IMR-90 (cell line): ENCODE results near the gene MYO1F. TPM values are rescaled to one million over a fixed set of nuclear protein-coding genes. Genes with fewer than 3 reads are reported as not detected.

Experiments
- ATAC-seq: fragments of 200-7000 bp; cut with Tn5 transposase; 2 replicates; pipeline ENCODE4 v1.9.1; 2020; ENCODE audit warnings: low read depth, mild to moderate bottlenecking, moderate library complexity
- BruUV-seq: library from RNA; stranded (reverse); fragments of 400-500 nt; replicated peaks from 2 replicates; lab custom pipeline; 2021; lab: Mats Ljungman, UMichigan
- CTCF ChIA-PET: fragments of 300-600 bp; formaldehyde crosslinking; extraction: SDS; loops from one replicate; lab custom pipeline; 2021; ENCODE audit warnings: antibody characterized with exemption; lab: Yijun Ruan, JAX
- POLR2A ChIA-PET: fragments of 300-600 bp; sonication (Branson Sonifier 250); formaldehyde crosslinking; loops from one replicate; lab custom pipeline; 2022; ENCODE audit warnings: antibody characterized with exemption; ENCODE audit not compliant: unreplicated experiment; lab: Charles Lee
- DNase-seq: peaks from one replicate; pipeline ENCODE4 v3.0.0; 2013
- H2AFZ ChIP-seq: replicated peaks from 2 replicates; pipeline ENCODE3; 2013; ENCODE audit warnings: low read length, mild to moderate bottlenecking; ENCODE audit not compliant: poor library complexity
- H2AK5ac ChIP-seq: 2 replicates; pipeline ENCODE4 v1.6.1; 2013; ENCODE audit warnings: low read depth, low read length, inconsistent platforms
- H2AK9ac ChIP-seq: replicated peaks from 2 replicates; pipeline ENCODE3; 2013; ENCODE audit warnings: mild to moderate bottlenecking, low read depth, low read length, moderate library complexity; ENCODE audit not compliant: poor library complexity
- H2BK120ac ChIP-seq: 2 replicates; pipeline ENCODE4 v1.6.1; 2013; ENCODE audit warnings: low read depth, low read length, inconsistent platforms
- H2BK15ac ChIP-seq: 3 replicates; pipeline ENCODE4 v1.6.1; 2013; ENCODE audit warnings: low read depth, low read length, inconsistent platforms
- H2BK20ac ChIP-seq: 2 replicates; pipeline ENCODE4 v1.6.1; 2013; ENCODE audit warnings: low read depth, mild to moderate bottlenecking, inconsistent platforms, low read length, moderate library complexity
- H2BK5ac ChIP-seq: 2 replicates; pipeline ENCODE4 v1.6.1; 2013; ENCODE audit warnings: mild to moderate bottlenecking, low read depth, low read length, inconsistent platforms; ENCODE audit not compliant: poor library complexity, severe bottlenecking
- H3K14ac ChIP-seq: replicated peaks from 2 replicates; pipeline ENCODE4 v1.6.1; 2013; ENCODE audit warnings: low read depth, low read length, inconsistent platforms
- H3K18ac ChIP-seq: 2 replicates; pipeline ENCODE4 v1.6.1; 2013; ENCODE audit warnings: low read depth, low read length, control low read depth
- H3K23ac ChIP-seq: 2 replicates; pipeline ENCODE4 v1.6.1; 2013; ENCODE audit warnings: low read depth, low read length, inconsistent platforms
- H3K27ac ChIP-seq: 2 replicates; pipeline ENCODE4 v1.5.1; 2013; ENCODE audit warnings: mild to moderate bottlenecking, control low read depth, low read length; ENCODE audit not compliant: insufficient read depth
- H3K27me3 ChIP-seq: 2 replicates; pipeline ENCODE4 v1.6.1; 2013; ENCODE audit warnings: low read length; ENCODE audit not compliant: control insufficient read depth, insufficient read depth
- H3K36me3 ChIP-seq: 2 replicates; pipeline ENCODE4 v1.6.1; 2013; ENCODE audit warnings: low read length, mixed read lengths; ENCODE audit not compliant: control insufficient read depth, insufficient read depth
- H3K4ac ChIP-seq: 2 replicates; pipeline ENCODE4 v1.6.1; 2013; ENCODE audit warnings: low read depth, low read length, inconsistent platforms
- H3K4me1 ChIP-seq: 2 replicates; pipeline ENCODE4 v1.6.1; 2013; ENCODE audit warnings: low read length, mixed read lengths; ENCODE audit not compliant: control insufficient read depth, insufficient read depth
- H3K4me2 ChIP-seq: 2 replicates; pipeline ENCODE4 v1.6.1; 2013; ENCODE audit warnings: low read depth, mild to moderate bottlenecking, control low read depth, low read length, moderate library complexity
- H3K4me3 ChIP-seq: 2 replicates; pipeline ENCODE4 v1.5.1; 2013; ENCODE audit warnings: low read depth, mild to moderate bottlenecking, control low read depth, low read length, moderate library complexity; ENCODE audit not compliant: insufficient read depth
- H3K56ac ChIP-seq: 2 replicates; pipeline ENCODE4 v1.6.1; 2013; ENCODE audit warnings: low read length, inconsistent platforms; ENCODE audit not compliant: insufficient read depth; ENCODE audit errors: extremely low read depth
- H3K79me1 ChIP-seq, 2 experiments: 2 replicates each; pipeline ENCODE4 v1.6.1; 2013; ENCODE audit warnings: low read length in 2 of 2, inconsistent platforms in 1 of 2, low read depth in 1 of 2
- H3K9ac ChIP-seq: 2 replicates; pipeline ENCODE4 v1.6.1; 2013; ENCODE audit warnings: low read depth, low read length, control low read depth
- H3K9me1 ChIP-seq: 2 replicates; pipeline ENCODE4 v1.6.1; 2013; ENCODE audit warnings: low read length, inconsistent platforms; ENCODE audit not compliant: insufficient read depth
- H3K9me3 ChIP-seq: 2 replicates; pipeline ENCODE4 v1.6.1; 2013; ENCODE audit warnings: low read length; ENCODE audit not compliant: control insufficient read depth, insufficient read depth
- H4K20me1 ChIP-seq: 2 replicates; pipeline ENCODE4 v1.6.1; 2013; ENCODE audit warnings: low read length, inconsistent platforms; ENCODE audit not compliant: insufficient read depth
- H4K5ac ChIP-seq: 2 replicates; pipeline ENCODE4 v1.6.1; 2013; ENCODE audit warnings: mild to moderate bottlenecking, low read depth, low read length, control low read depth
- H4K8ac ChIP-seq, 2 experiments: 2 replicates each; pipeline ENCODE4 v1.6.1; 2013; ENCODE audit warnings: low read depth in 2 of 2, low read length in 2 of 2, control low read depth in 1 of 2, inconsistent platforms in 1 of 2
- H4K91ac ChIP-seq: 2 replicates; pipeline ENCODE4 v1.6.1; 2013; ENCODE audit warnings: low read depth, low read length, inconsistent platforms; ENCODE audit not compliant: insufficient read depth
- BHLHE40 ChIP-seq: fragments of 150-350 bp; IDR thresholded peaks from 2 replicates; pipeline ENCODE4 v1.6.1; 2016; ENCODE audit warnings: mild to moderate bottlenecking, low read depth, low read length
- CEBPB ChIP-seq: IDR thresholded peaks from 2 replicates; pipeline ENCODE4 v1.6.1; 2012; ENCODE audit warnings: low read depth, low read length, improper control_type of control experiment
- CHD1 ChIP-seq: IDR thresholded peaks from 2 replicates; pipeline ENCODE4 v1.6.1; 2012; ENCODE audit warnings: low read depth, low read length, improper control_type of control experiment
- FOS ChIP-seq: fragments of 150-350 bp; IDR thresholded peaks from 2 replicates; pipeline ENCODE4 v1.6.1; 2016; ENCODE audit warnings: low read depth, low read length
- MAFK ChIP-seq: IDR thresholded peaks from 2 replicates; pipeline ENCODE4 v1.6.1; 2012; ENCODE audit warnings: low read depth, low read length, improper control_type of control experiment
- MAZ ChIP-seq: IDR thresholded peaks from 2 replicates; pipeline ENCODE4 v1.6.1; 2012; ENCODE audit warnings: low read depth, mild to moderate bottlenecking, low read length, improper control_type of control experiment, moderate library complexity, borderline replicate concordance
- MXI1 ChIP-seq: IDR thresholded peaks from 2 replicates; pipeline ENCODE4 v1.6.1; 2012; ENCODE audit warnings: low read depth, mild to moderate bottlenecking, low read length, moderate library complexity, borderline replicate concordance
- NFE2L2 ChIP-seq: fragments of 150-350 bp; IDR thresholded peaks from 2 replicates; pipeline ENCODE4 v1.6.1; 2016; ENCODE audit warnings: low read depth, mild to moderate bottlenecking, low read length
- POLR2A ChIP-seq: IDR thresholded peaks from 2 replicates; pipeline ENCODE4 v1.6.1; 2012; ENCODE audit warnings: mild to moderate bottlenecking, low read depth, low read length
- RAD21 ChIP-seq: IDR thresholded peaks from 2 replicates; pipeline ENCODE4 v1.6.1; 2012; ENCODE audit warnings: low read length, improper control_type of control experiment
- RCOR1 ChIP-seq: IDR thresholded peaks from 2 replicates; pipeline ENCODE4 v1.6.1; 2012; ENCODE audit warnings: mild to moderate bottlenecking, low read length, improper control_type of control experiment; ENCODE audit not compliant: insufficient replicate concordance
- RFX5 ChIP-seq: IDR thresholded peaks from 2 replicates; pipeline ENCODE4 v1.8.0; 2012; ENCODE audit warnings: low read depth, mild to moderate bottlenecking, low read length, moderate library complexity
- SMC3 ChIP-seq: fragments of 150-350 bp; IDR thresholded peaks from 2 replicates; pipeline ENCODE4 v1.6.1; 2016; ENCODE audit warnings: low read depth, mild to moderate bottlenecking, antibody characterized with exemption, low read length, moderate library complexity
- USF2 ChIP-seq: fragments of 150-350 bp; IDR thresholded peaks from 2 replicates; pipeline ENCODE4 v1.6.1; 2017; ENCODE audit warnings: mild to moderate bottlenecking, antibody characterized with exemption, low read length, low read depth
- WGBS, 2 experiments: methylation state at CpG; one replicate each; pipeline versions ENCODE4 v1.1.5 to v1.1.7; 2013; ENCODE audit warnings: missing lambda C conversion rate in 2 of 2; ENCODE audit not compliant: insufficient read length in 1 of 2; ENCODE audit errors: extremely low coverage in 2 of 2; 5-methylcytosine and 5-hydroxymethylcytosine counted together
- dilution Hi-C: fragments of 300-500 bp; cut with HindIII; formaldehyde crosslinking; loops from one replicate; pipeline ENCODE4 v1.14.3; 2018; ENCODE audit warnings: low sequenced_read_pairs; ENCODE audit not compliant: unreplicated experiment
- in situ Hi-C: fragments of 300-500 bp; cut with MboI; formaldehyde crosslinking; loops from 3 replicates; pipeline ENCODE4 v1.14.3; 2019; ENCODE audit warnings: low sequenced_read_pairs, inconsistent platforms, mixed read lengths
- intact Hi-C: fragments of 100-400 bp; cut with micrococcal nuclease; formaldehyde crosslinking; loops from 2 replicates; pipeline ENCODE4 v1.10.0; 2022
- polyA plus RNA-seq, 3 experiments: library from polyadenylated mRNA; depleted of rRNA; stranded (reverse); fragments of >200 nt; gene quantifications; 2 replicates each; pipeline ENCODE4 v1.2.3, GENCODE V29; 2012; ENCODE audit warnings: low replicate concordance in 1 of 3
- total RNA-seq: library from RNA; depleted of rRNA; stranded (reverse); fragments of >200 nt; gene quantifications from 2 replicates; pipeline ENCODE4 v1.2.3, GENCODE V29; 2012
- TF ChIP-seq, protein P1 (sequence below): conservative IDR thresholded peaks from 2 replicates; pipeline ENCODE4 v1.5.1; 2012; ENCODE audit warnings: mild to moderate bottlenecking, low read depth, low read length, improper control_type of control experiment
- TF ChIP-seq, protein P2 (sequence below): fragments of 150-350 bp; IDR thresholded peaks from 2 replicates; pipeline ENCODE4 v1.6.1; 2016; ENCODE audit warnings: low read depth, mild to moderate bottlenecking, low read length, moderate library complexity, borderline replicate concordance

MYO1F gene
- total and polyA plus RNA-seq, 2 of the 4 experiments (the other 2 are of a cell fraction), result 0.14 to 0.18 TPM

- CTCF ChIA-PET, result no interaction called here
Measured at GRCh38 chr19:8483165-8483564, 94.1 kb downstream of the MYO1F start.

More at GRCh38 chr19:8483165-8483564, 94.1 kb downstream of the MYO1F start:
- Histone ChIP-seq H3K9me1 (peaks cover 15% of the 10 kb centered on the region), H3K4me2 (no peak overlapping the region), H2BK120ac (no peak overlapping the region), H3K18ac (no peak overlapping the region), H3K4me1 (no peaks in the 10 kb centered on the region; the same call in 1 of the 2 replicates), H3K4ac (no peak overlapping the region), H3K9ac (no peak overlapping the region), H4K91ac (no peak overlapping the region), H2AFZ (no peak overlapping the region), H3K27me3 (no peaks in the 10 kb centered on the region), H3K36me3 (peaks cover 65% of the 10 kb centered on the region), H3K9me3 (no peaks in the 10 kb centered on the region), H3K79me1 (peaks cover 29 to 87% of the 10 kb centered on the region in 2 experiments), H3K56ac (no peak overlapping the region), H4K8ac (no peak overlapping the region), H3K27ac (no peak overlapping the region), H4K20me1 (peaks cover 83% of the 10 kb centered on the region), H2AK9ac (no peak overlapping the region), H2AK5ac (no peak overlapping the region), H3K14ac (no peak overlapping the region), H3K4me3 (no peak overlapping the region), H2BK20ac (no peak overlapping the region), H2BK15ac (no peak overlapping the region), H2BK5ac (no peak overlapping the region), H3K23ac (no peak overlapping the region), H4K5ac (no peak overlapping the region)
- no peak for ATAC-seq
- WGBS, 2 experiments, result no CpG with 5 or more reads among the region's 8 CpGs
- DNase-seq, result no peak
- POLR2A ChIA-PET, result no interaction called here
- no TSS peak for BruUV-seq
- intact Hi-C loops (no loop called here), in situ Hi-C loops (no loop called here), dilution Hi-C loops (no loop called here)
- TF ChIP-seq POLR2A (no peak), NFE2L2 (no peak), MXI1 (no peak), RCOR1 (no peak), USF2 (no peak), SMC3 (no peak), BHLHE40 (no peak), FOS (no peak), RFX5 (no peak), CEBPB (no peak), MAZ (no peak), MAFK (no peak), RAD21 (no peak), CHD1 (no peak)
- TF ChIP-seq, protein P1, sequence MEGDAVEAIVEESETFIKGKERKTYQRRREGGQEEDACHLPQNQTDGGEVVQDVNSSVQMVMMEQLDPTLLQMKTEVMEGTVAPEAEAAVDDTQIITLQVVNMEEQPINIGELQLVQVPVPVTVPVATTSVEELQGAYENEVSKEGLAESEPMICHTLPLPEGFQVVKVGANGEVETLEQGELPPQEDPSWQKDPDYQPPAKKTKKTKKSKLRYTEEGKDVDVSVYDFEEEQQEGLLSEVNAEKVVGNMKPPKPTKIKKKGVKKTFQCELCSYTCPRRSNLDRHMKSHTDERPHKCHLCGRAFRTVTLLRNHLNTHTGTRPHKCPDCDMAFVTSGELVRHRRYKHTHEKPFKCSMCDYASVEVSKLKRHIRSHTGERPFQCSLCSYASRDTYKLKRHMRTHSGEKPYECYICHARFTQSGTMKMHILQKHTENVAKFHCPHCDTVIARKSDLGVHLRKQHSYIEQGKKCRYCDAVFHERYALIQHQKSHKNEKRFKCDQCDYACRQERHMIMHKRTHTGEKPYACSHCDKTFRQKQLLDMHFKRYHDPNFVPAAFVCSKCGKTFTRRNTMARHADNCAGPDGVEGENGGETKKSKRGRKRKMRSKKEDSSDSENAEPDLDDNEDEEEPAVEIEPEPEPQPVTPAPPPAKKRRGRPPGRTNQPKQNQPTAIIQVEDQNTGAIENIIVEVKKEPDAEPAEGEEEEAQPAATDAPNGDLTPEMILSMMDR, result no peak
- TF ChIP-seq, protein P2, sequence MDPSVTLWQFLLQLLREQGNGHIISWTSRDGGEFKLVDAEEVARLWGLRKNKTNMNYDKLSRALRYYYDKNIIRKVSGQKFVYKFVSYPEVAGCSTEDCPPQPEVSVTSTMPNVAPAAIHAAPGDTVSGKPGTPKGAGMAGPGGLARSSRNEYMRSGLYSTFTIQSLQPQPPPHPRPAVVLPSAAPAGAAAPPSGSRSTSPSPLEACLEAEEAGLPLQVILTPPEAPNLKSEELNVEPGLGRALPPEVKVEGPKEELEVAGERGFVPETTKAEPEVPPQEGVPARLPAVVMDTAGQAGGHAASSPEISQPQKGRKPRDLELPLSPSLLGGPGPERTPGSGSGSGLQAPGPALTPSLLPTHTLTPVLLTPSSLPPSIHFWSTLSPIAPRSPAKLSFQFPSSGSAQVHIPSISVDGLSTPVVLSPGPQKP, result no peak
